A549 (cell line): ENCODE measurements around the gene TWIST2. TPM values are rescaled to one million over a fixed set of nuclear protein-coding genes. Genes with fewer than 3 reads are reported as not detected.

ENCODE experiments used
- ATAC-seq, 2 experiments: fragments of 200-7000 bp in 1 of 2; fragments of >200 bp in 1 of 2; cut with Nextera tagmentation in 1 of 2; cut with Tn5 transposase in 1 of 2; 3 replicates each; pipeline versions ENCODE4 v1.8.0 to v1.9.1; 2018 to 2020; ENCODE audit warnings: mild to moderate bottlenecking in 1 of 2, moderate library complexity in 1 of 2
- CTCF ChIA-PET: fragments of 300-600 bp; sonication (Branson Sonifier 250); formaldehyde crosslinking; extraction: SDS; loops from one replicate; lab custom pipeline; 2021; ENCODE audit warnings: antibody characterized with exemption, inconsistent platforms; lab: Yijun Ruan, JAX
- POLR2A ChIA-PET: fragments of 350-600 bp; formaldehyde crosslinking; extraction: SDS; loops from one replicate; lab custom pipeline; 2021; ENCODE audit warnings: antibody characterized with exemption, inconsistent platforms; lab: Yijun Ruan, JAX
- DNase-seq, 2 experiments: peaks; one replicate each; pipeline versions ENCODE4 v3.0.0 to v3.0.0-alpha.2; 2011 to 2016; ENCODE audit warnings: low read depth in 1 of 2, low spot score in 1 of 2
- FAIRE-seq: peaks from 2 replicates; lab custom pipeline; 2011; peaks lifted over from hg19 to GRCh38; lab: Jason Lieb, UNC
- H3K27ac ChIP-seq, 2 experiments: fragments of >200 bp; sonication (Bioruptor Twin); formaldehyde crosslinking; 3 replicates each; pipeline ENCODE4 v1.5.1; 2016 to 2017
- H3K4me1 ChIP-seq: fragments of >200 bp; sonication (Bioruptor Twin); formaldehyde crosslinking; 3 replicates; pipeline ENCODE4 v1.6.1; 2016
- H3K4me2 ChIP-seq: fragments of >200 bp; sonication (Bioruptor Twin); formaldehyde crosslinking; 3 replicates; pipeline ENCODE4 v1.6.1; 2016
- H3K4me3 ChIP-seq: fragments of >200 bp; sonication (Bioruptor Twin); formaldehyde crosslinking; 3 replicates; pipeline ENCODE4 v1.5.1; 2016
- H3K9me3 ChIP-seq: fragments of >200 bp; sonication (Bioruptor Twin); formaldehyde crosslinking; 3 replicates; pipeline ENCODE4 v1.6.1; 2016
- CHD4 ChIP-seq: fragments of 200-600 bp; sonication (generic); IDR thresholded peaks from 2 replicates; pipeline ENCODE4 v1.6.1; 2016; ENCODE audit warnings: antibody characterized with exemption, mild to moderate bottlenecking, borderline replicate concordance
- E2F6 ChIP-seq: IDR thresholded peaks from 2 replicates; pipeline ENCODE4 v1.6.1; 2012; ENCODE audit warnings: low read depth, borderline replicate concordance
- EHF ChIP-seq: fragments of 250-450 bp; sonication (Bioruptor Pico); IDR thresholded peaks from 2 replicates; pipeline ENCODE4 v1.5.0; 2020; ENCODE audit warnings: mild to moderate bottlenecking
- EP300 ChIP-seq, 2 experiments: fragments of >200 bp; sonication (Bioruptor Twin); formaldehyde crosslinking; IDR thresholded peaks; 2 replicates in 1 of 2; 3 replicates in 1 of 2; pipeline ENCODE4 v1.6.1; 2016 to 2017
- GATA3 ChIP-seq: IDR thresholded peaks from 2 replicates; pipeline ENCODE4 v1.6.1; 2012; ENCODE audit warnings: borderline replicate concordance
- HEYL ChIP-seq: fragments of 250-450 bp; sonication (Bioruptor Pico); IDR thresholded peaks from 2 replicates; pipeline ENCODE4 v1.8.0; 2021; ENCODE audit warnings: mild to moderate bottlenecking, moderate library complexity
- HOXA7 ChIP-seq: fragments of 250-450 bp; sonication (Bioruptor Pico); IDR thresholded peaks from 2 replicates; pipeline ENCODE4 v1.5.0; 2020; ENCODE audit warnings: mild to moderate bottlenecking, moderate library complexity
- HOXB13 ChIP-seq: fragments of 250-450 bp; sonication (Bioruptor Pico); IDR thresholded peaks from 2 replicates; pipeline ENCODE4 v1.5.0; 2020; ENCODE audit warnings: low read depth, mild to moderate bottlenecking, moderate library complexity
- JUN ChIP-seq, 2 experiments: fragments of >200 bp; sonication (Bioruptor Twin); formaldehyde crosslinking; IDR thresholded peaks; 2 replicates in 1 of 2; 3 replicates in 1 of 2; pipeline ENCODE4 v1.6.1; 2016 to 2017
- KDM1A ChIP-seq: fragments of 200-600 bp; sonication (generic); IDR thresholded peaks from 2 replicates; pipeline ENCODE4 v1.6.1; 2016; ENCODE audit warnings: low read depth, mild to moderate bottlenecking
- KDM5A ChIP-seq: fragments of 200-600 bp; sonication (generic); IDR thresholded peaks from 2 replicates; pipeline ENCODE4 v1.6.1; 2016; ENCODE audit warnings: antibody characterized with exemption, mild to moderate bottlenecking
- MAX ChIP-seq: IDR thresholded peaks from 2 replicates; pipeline ENCODE4 v1.6.1; 2012
- MAZ ChIP-seq: fragments of 150-350 bp; IDR thresholded peaks from 2 replicates; pipeline ENCODE4 v1.6.1; 2014; ENCODE audit warnings: antibody characterized with exemption, low read depth, low read length, borderline replicate concordance
- MYC ChIP-seq: IDR thresholded peaks from 2 replicates; pipeline ENCODE4 v1.6.1; 2012; ENCODE audit warnings: mild to moderate bottlenecking, inconsistent platforms, low read length, improper control_type of control experiment, borderline replicate concordance
- NPAS2 ChIP-seq: fragments of 250-450 bp; sonication (Bioruptor Pico); IDR thresholded peaks from 2 replicates; pipeline ENCODE4 v1.8.0; 2022; ENCODE audit warnings: mild to moderate bottlenecking, moderate library complexity, borderline replicate concordance
- NR3C1 ChIP-seq: fragments of >200 bp; sonication (Bioruptor Twin); formaldehyde crosslinking; IDR thresholded peaks from 3 replicates; pipeline ENCODE4 v1.6.1; 2017
- PHF8 ChIP-seq: fragments of 200-600 bp; sonication (generic); IDR thresholded peaks from 2 replicates; pipeline ENCODE4 v1.6.1; 2016; ENCODE audit warnings: low read depth, mild to moderate bottlenecking, antibody characterized with exemption, moderate library complexity, borderline replicate concordance
- POLR2AphosphoS2 ChIP-seq: conservative IDR thresholded peaks from 2 replicates; pipeline ENCODE4 v1.6.1; 2012; ENCODE audit warnings: low read length, improper control_type of control experiment, inconsistent platforms
- RAD21 ChIP-seq, 2 experiments: fragments of >200 bp in 1 of 2; sonication (Bioruptor Twin) in 1 of 2; formaldehyde crosslinking in 1 of 2; IDR thresholded peaks in 1 of 2; conservative IDR thresholded peaks in 1 of 2; 2 replicates in 1 of 2; 3 replicates in 1 of 2; pipeline ENCODE4 v1.6.1; 2012 to 2018; ENCODE audit warnings: inconsistent platforms in 1 of 2
- RARB ChIP-seq: fragments of 250-450 bp; sonication (Bioruptor Pico); IDR thresholded peaks from 2 replicates; pipeline ENCODE4 v1.8.0; 2021; ENCODE audit warnings: mild to moderate bottlenecking, moderate library complexity
- RFX5 ChIP-seq: fragments of 450-650 bp; IDR thresholded peaks from 2 replicates; pipeline ENCODE4 v1.7.1; 2014; ENCODE audit warnings: antibody characterized with exemption, mild to moderate bottlenecking, moderate library complexity
- SMC3 ChIP-seq: fragments of >200 bp; sonication (Bioruptor Twin); formaldehyde crosslinking; IDR thresholded peaks from 3 replicates; pipeline ENCODE4 v1.6.1; 2018; ENCODE audit warnings: inconsistent platforms
- SREBF2 ChIP-seq: fragments of 450-650 bp; IDR thresholded peaks from 2 replicates; pipeline ENCODE4 v1.6.1; 2014; ENCODE audit warnings: mild to moderate bottlenecking, moderate library complexity
- TFCP2L1 ChIP-seq: fragments of 250-450 bp; sonication (Bioruptor Pico); IDR thresholded peaks from 2 replicates; pipeline ENCODE4 v1.5.0; 2021; ENCODE audit warnings: mild to moderate bottlenecking
- TP53 ChIP-seq: fragments of 250-450 bp; sonication (Bioruptor Pico); IDR thresholded peaks from 2 replicates; pipeline ENCODE4 v1.5.0; 2021; ENCODE audit warnings: mild to moderate bottlenecking, moderate library complexity
- ZFP36 ChIP-seq: fragments of 450-650 bp; IDR thresholded peaks from 2 replicates; pipeline ENCODE4 v1.6.1; 2014; ENCODE audit warnings: borderline replicate concordance; ENCODE audit not compliant: partially characterized antibody
- ZNF302 ChIP-seq: fragments of 250-450 bp; sonication (Bioruptor Pico); IDR thresholded peaks from 2 replicates; pipeline ENCODE4 v1.9.0; 2021; ENCODE audit warnings: inconsistent platforms, mild to moderate bottlenecking, moderate library complexity
- ZSCAN20 ChIP-seq: fragments of 250-450 bp; sonication (Bioruptor Pico); IDR thresholded peaks from 2 replicates; pipeline ENCODE4 v1.8.0; 2022; ENCODE audit warnings: mild to moderate bottlenecking, moderate library complexity
- WGBS: methylation state at CpG from one replicate; pipeline ENCODE4 v1.1.6; 2017; ENCODE audit errors: missing lambda C conversion rate; 5-methylcytosine and 5-hydroxymethylcytosine counted together
- polyA plus RNA-seq, 4 experiments: library from polyadenylated mRNA; depleted of rRNA in 3 of 4; stranded (reverse); fragments of >200 nt; fragmentation: RNase III in 1 of 4; extraction: RNeasy Plus Mini Kit Qiagen cat#74134 plus additional on column Dnase treatment in 1 of 4; gene quantifications; 2 replicates in 3 of 4; 3 replicates in 1 of 4; pipeline ENCODE4 v1.2.3, GENCODE V29; 2011 to 2017
- TF ChIP-seq, protein P1 (sequence below): IDR thresholded peaks from 2 replicates; pipeline ENCODE4 v1.6.1; 2012
- TF ChIP-seq, protein P2 (sequence below): fragments of 250-450 bp; sonication (Bioruptor Pico); IDR thresholded peaks from 2 replicates; pipeline ENCODE4 v1.5.0; 2020; ENCODE audit warnings: low read depth, mild to moderate bottlenecking, moderate library complexity

The TWIST2 gene
- polyA plus RNA-seq, 2 of the 4 experiments (the other 2 are of a cell fraction) = 7.1 to 8.2 TPM

DNA sequence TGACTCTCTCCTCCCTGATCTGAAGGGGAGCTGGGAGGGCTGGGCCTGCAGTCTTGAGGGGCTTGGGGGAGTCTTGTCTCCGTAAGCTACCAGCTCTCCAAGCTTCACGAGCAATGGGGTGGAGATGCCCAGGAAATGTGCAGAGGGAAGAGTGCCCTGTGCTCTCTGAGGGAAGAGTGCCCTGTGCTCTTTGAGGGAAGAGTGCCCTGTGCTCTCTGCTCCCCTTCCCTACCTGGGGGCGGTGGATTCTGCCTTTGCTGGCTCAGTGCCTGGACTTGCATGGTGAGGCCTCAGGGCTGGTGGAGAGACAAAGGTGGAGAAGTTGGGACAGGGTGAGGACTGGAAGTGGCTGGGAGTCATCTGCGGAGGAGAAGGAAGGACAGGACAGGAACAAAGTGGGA lies 72.7 kb downstream of the TWIST2 start:
- 83% methylated on average over 4 of the region's 4 CpGs for WGBS
- Histone ChIP-seq H3K4me2 (no peak overlapping the region), H3K4me1 (no peaks in the 10 kb centered on the region), H3K4me3 (no peak overlapping the region), H3K27ac (no peak overlapping the region), H3K9me3 (no peaks in the 10 kb centered on the region)
- ATAC-seq (no peak), DNase-seq (no peak), FAIRE-seq (no peak)
- TF ChIP-seq ZSCAN20 = no peak
- TF ChIP-seq HEYL (CRISPR knock-in tag) = no peak
- no peak for TF ChIP-seq POLR2AphosphoS2
- no peak for TF ChIP-seq TFCP2L1
- no peak for TF ChIP-seq RARB
- TF ChIP-seq, protein P1, sequence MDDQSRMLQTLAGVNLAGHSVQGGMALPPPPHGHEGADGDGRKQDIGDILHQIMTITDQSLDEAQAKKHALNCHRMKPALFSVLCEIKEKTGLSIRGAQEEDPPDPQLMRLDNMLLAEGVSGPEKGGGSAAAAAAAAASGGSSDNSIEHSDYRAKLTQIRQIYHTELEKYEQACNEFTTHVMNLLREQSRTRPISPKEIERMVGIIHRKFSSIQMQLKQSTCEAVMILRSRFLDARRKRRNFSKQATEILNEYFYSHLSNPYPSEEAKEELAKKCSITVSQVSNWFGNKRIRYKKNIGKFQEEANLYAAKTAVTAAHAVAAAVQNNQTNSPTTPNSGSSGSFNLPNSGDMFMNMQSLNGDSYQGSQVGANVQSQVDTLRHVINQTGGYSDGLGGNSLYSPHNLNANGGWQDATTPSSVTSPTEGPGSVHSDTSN = no peak
- TF ChIP-seq MAX = no peak
- no peak for TF ChIP-seq NPAS2
- no peak for TF ChIP-seq SMC3
- TF ChIP-seq NR3C1 = no peak
- no peak for TF ChIP-seq TP53 (CRISPR knock-in tag)
- TF ChIP-seq JUN (IDR thresholded peaks at IDR 0.05) = no peak
- no peak for TF ChIP-seq MYC
- TF ChIP-seq, protein P2, sequence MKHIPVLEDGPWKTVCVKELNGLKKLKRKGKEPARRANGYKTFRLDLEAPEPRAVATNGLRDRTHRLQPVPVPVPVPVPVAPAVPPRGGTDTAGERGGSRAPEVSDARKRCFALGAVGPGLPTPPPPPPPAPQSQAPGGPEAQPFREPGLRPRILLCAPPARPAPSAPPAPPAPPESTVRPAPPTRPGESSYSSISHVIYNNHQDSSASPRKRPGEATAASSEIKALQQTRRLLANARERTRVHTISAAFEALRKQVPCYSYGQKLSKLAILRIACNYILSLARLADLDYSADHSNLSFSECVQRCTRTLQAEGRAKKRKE (CRISPR knock-in tag) = no peak
- no peak for TF ChIP-seq ZFP36
- TF ChIP-seq KDM1A = no peak
- no peak for TF ChIP-seq GATA3
- TF ChIP-seq KDM5A = no peak
- no peak for TF ChIP-seq PHF8
- CTCF ChIA-PET = interaction anchor here (0.6 to 1.2 kb wide), 2 partner anchors 50 to 55 kb away, joined by 3 to 4 read pairs; no protein-coding TSS in a partner anchor
- POLR2A ChIA-PET = no interaction called here

DNA sequence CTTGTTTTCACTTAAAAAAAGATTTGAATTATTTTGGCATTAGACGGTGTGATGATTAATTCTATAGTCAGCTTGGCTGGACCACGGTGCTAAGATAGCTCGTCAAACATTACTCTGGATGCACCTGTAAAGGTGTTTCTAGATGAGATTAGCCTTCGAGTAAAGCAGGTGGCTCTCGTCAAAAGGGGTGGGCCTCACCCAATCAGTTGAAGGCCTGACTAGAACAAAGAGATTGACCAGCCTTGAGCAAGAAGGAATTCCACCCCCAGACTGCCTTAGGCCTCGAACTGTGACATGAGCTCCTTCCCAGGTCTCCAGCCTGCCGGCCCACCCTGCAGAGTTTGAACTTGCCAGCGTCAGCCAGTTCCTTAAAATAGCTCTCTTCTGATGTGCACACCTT lies 73.4 kb downstream of the TWIST2 start:
- no peak for ATAC-seq
- H3K4me1 ChIP-seq = no peaks in the 10 kb centered on the region
- H3K9me3 ChIP-seq = no peaks in the 10 kb centered on the region
- 53% methylated on average over 8 of the region's 8 CpGs for WGBS
- ChIA-PET CTCF (interaction anchor here (0.6 to 1.2 kb wide), 2 partner anchors 50 to 128 kb away, joined by 3 to 4 read pairs; no protein-coding TSS in a partner anchor), POLR2A (no interaction called here)
- FAIRE-seq = no peak
- TF ChIP-seq EP300 (IDR thresholded peaks at IDR 0.05) (no peak), E2F6 (no peak), POLR2AphosphoS2 (no peak), RAD21 (conservative IDR thresholded peaks at IDR 0.05 in 1 of 2, IDR thresholded peaks at IDR 0.05 in 1 of 2) (no peak), RFX5 (no peak), HOXB13 (CRISPR knock-in tag) (no peak), JUN (IDR thresholded peaks at IDR 0.05) (no peak), CHD4 (no peak), MAZ (no peak), ZNF302 (CRISPR knock-in tag) (no peak), EHF (no peak), HOXA7 (no peak), PHF8 (no peak), SREBF2 (no peak)
- TF ChIP-seq, protein P2 (CRISPR knock-in tag) = no peak
- H3K4me2 ChIP-seq = no peak overlapping the region
- H3K4me3 ChIP-seq = no peak overlapping the region
- DNase-seq = no peak
- H3K27ac ChIP-seq = no peak overlapping the region
